Astrocyte (in vitro differentiated cells and primary cell): ENCODE data around the gene CDC45. TPM values are rescaled to one million over a fixed set of nuclear protein-coding genes. Genes with fewer than 3 reads are reported as not detected.

Experiments used
- DNase-seq: peaks from one replicate; pipeline ENCODE4 v3.0.0-alpha.2; 2010; ENCODE audit warnings: low read depth
- FAIRE-seq: peaks from 2 replicates; lab custom pipeline; 2011; peaks lifted over from hg19 to GRCh38; lab: Jason Lieb, UNC
- H2AFZ ChIP-seq: 2 replicates; pipeline ENCODE4 v1.6.0; 2012; ENCODE audit warnings: low read depth, low read length, inconsistent platforms
- H3K27ac ChIP-seq: 2 replicates; pipeline ENCODE4 v1.5.1; 2011; ENCODE audit warnings: low read depth, low read length, inconsistent platforms
- H3K27me3 ChIP-seq: 2 replicates; pipeline ENCODE4 v1.6.0; 2011; ENCODE audit warnings: low read length, inconsistent platforms; ENCODE audit not compliant: insufficient read depth
- H3K36me3 ChIP-seq: 2 replicates; pipeline ENCODE4 v1.5.1; 2011; ENCODE audit warnings: low read length, inconsistent platforms; ENCODE audit not compliant: insufficient read depth
- H3K4me1 ChIP-seq: 2 replicates; pipeline ENCODE4 v1.5.1; 2011; ENCODE audit warnings: low read length, inconsistent platforms; ENCODE audit not compliant: insufficient read depth
- H3K4me2 ChIP-seq: 2 replicates; pipeline ENCODE4 v1.6.0; 2012; ENCODE audit warnings: low read length, inconsistent platforms
- H3K4me3 ChIP-seq: 2 replicates; pipeline ENCODE4 v1.5.1; 2011; ENCODE audit warnings: low read depth, mild to moderate bottlenecking, low read length, inconsistent platforms; ENCODE audit not compliant: insufficient read depth
- H3K79me2 ChIP-seq: 2 replicates; pipeline ENCODE4 v1.6.0; 2012; ENCODE audit warnings: mild to moderate bottlenecking, low read length, inconsistent platforms; ENCODE audit not compliant: insufficient read depth
- H3K9ac ChIP-seq: 2 replicates; pipeline ENCODE4 v1.6.0; 2012; ENCODE audit warnings: mild to moderate bottlenecking, low read length, inconsistent platforms
- H3K9me3 ChIP-seq: 2 replicates; pipeline ENCODE4 v1.5.1; 2012; ENCODE audit warnings: low read depth, mild to moderate bottlenecking, low read length, inconsistent platforms; ENCODE audit not compliant: insufficient read depth
- H4K20me1 ChIP-seq: 2 replicates; pipeline ENCODE4 v1.6.0; 2012; ENCODE audit warnings: low read length, inconsistent platforms; ENCODE audit not compliant: insufficient read depth
- H3K27ac Mint-ChIP-seq: one replicate; pipeline ENCODE4 v1.8.0; 2021; ENCODE audit warnings: mild to moderate bottlenecking, mixed read lengths; ENCODE audit not compliant: unreplicated experiment
- H3K27me3 Mint-ChIP-seq: one replicate; pipeline ENCODE4 v1.8.0; 2021; ENCODE audit warnings: low read depth, mixed read lengths; ENCODE audit not compliant: unreplicated experiment
- H3K36me3 Mint-ChIP-seq: one replicate; pipeline ENCODE4 v1.8.0; 2021; ENCODE audit warnings: low read depth, mixed read lengths; ENCODE audit not compliant: unreplicated experiment
- H3K4me1 Mint-ChIP-seq: one replicate; pipeline ENCODE4 v1.8.0; 2021; ENCODE audit warnings: low read depth, mixed read lengths; ENCODE audit not compliant: unreplicated experiment
- H3K4me3 Mint-ChIP-seq: one replicate; pipeline ENCODE4 v1.8.0; 2021; ENCODE audit warnings: mild to moderate bottlenecking, moderate library complexity, mixed read lengths; ENCODE audit not compliant: unreplicated experiment
- H3K9me3 Mint-ChIP-seq: one replicate; pipeline ENCODE4 v1.8.0; 2021; ENCODE audit warnings: mild to moderate bottlenecking, mixed read lengths; ENCODE audit not compliant: unreplicated experiment
- EZH2 ChIP-seq: IDR thresholded peaks from 2 replicates; pipeline ENCODE4 v1.6.1; 2012; ENCODE audit warnings: mild to moderate bottlenecking, low read length, inconsistent platforms; ENCODE audit not compliant: insufficient read depth
- total RNA-seq: library from RNA; stranded (reverse); gene quantifications from 2 replicates; pipeline ENCODE4 v1.2.1, GENCODE V29; 2021
- TF ChIP-seq, protein P1 (sequence below): IDR thresholded peaks from 2 replicates; pipeline ENCODE4 v1.5.1; 2011; ENCODE audit warnings: low read depth, mild to moderate bottlenecking, inconsistent platforms, low read length, moderate library complexity; ENCODE audit not compliant: insufficient read depth

CDC45 gene
- total RNA-seq, 1 donor from 2014 or later = 2.1 TPM

DNA sequence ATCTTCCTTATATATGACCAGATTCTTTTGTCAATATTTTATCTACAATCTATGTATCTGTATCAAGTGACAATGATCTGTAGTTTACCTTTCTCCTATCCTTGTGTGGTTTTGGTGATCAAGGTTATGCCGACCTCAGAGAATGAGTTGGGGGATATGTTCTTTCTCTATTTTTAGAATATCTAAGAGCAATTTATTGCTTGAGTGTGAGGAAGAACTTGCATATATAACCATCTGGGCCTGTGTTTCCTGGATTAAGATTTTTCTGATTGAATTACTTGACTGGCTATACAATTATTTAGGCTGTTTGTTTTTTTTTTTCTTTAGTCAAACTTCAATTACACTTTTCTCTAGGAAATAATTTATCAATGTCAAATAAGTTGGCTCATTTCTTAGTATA lies 18.2 kb upstream of the CDC45 start:
- H3K9me3 ChIP-seq = no peaks in the 10 kb centered on the region
- H3K4me1 ChIP-seq = peaks cover 5% of the 10 kb centered on the region
- Mint-ChIP-seq H3K9me3 (no peaks in the 10 kb centered on the region), H3K4me3 (no peak overlapping the region), H3K27me3 (no peaks in the 10 kb centered on the region), H3K4me1 (peaks cover 8% of the 10 kb centered on the region), H3K36me3 (peaks cover 13% of the 10 kb centered on the region), H3K27ac (no peak overlapping the region)
- DNase-seq (no peak), FAIRE-seq (peak; percentile 17)
- H2AFZ ChIP-seq = no peak overlapping the region
- H3K27me3 ChIP-seq = no peaks in the 10 kb centered on the region
- no peak overlapping the region for H3K4me3 ChIP-seq
- H3K36me3 ChIP-seq = peaks cover 34% of the 10 kb centered on the region
- H3K9ac ChIP-seq = no peak overlapping the region
- no peak overlapping the region for H3K4me2 ChIP-seq
- H3K79me2 ChIP-seq = no peaks in the 10 kb centered on the region
- TF ChIP-seq, protein P1, sequence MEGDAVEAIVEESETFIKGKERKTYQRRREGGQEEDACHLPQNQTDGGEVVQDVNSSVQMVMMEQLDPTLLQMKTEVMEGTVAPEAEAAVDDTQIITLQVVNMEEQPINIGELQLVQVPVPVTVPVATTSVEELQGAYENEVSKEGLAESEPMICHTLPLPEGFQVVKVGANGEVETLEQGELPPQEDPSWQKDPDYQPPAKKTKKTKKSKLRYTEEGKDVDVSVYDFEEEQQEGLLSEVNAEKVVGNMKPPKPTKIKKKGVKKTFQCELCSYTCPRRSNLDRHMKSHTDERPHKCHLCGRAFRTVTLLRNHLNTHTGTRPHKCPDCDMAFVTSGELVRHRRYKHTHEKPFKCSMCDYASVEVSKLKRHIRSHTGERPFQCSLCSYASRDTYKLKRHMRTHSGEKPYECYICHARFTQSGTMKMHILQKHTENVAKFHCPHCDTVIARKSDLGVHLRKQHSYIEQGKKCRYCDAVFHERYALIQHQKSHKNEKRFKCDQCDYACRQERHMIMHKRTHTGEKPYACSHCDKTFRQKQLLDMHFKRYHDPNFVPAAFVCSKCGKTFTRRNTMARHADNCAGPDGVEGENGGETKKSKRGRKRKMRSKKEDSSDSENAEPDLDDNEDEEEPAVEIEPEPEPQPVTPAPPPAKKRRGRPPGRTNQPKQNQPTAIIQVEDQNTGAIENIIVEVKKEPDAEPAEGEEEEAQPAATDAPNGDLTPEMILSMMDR = no peak
- no peak for TF ChIP-seq EZH2
- H4K20me1 ChIP-seq = peaks cover 24% of the 10 kb centered on the region
- no peak overlapping the region for H3K27ac ChIP-seq

DNA sequence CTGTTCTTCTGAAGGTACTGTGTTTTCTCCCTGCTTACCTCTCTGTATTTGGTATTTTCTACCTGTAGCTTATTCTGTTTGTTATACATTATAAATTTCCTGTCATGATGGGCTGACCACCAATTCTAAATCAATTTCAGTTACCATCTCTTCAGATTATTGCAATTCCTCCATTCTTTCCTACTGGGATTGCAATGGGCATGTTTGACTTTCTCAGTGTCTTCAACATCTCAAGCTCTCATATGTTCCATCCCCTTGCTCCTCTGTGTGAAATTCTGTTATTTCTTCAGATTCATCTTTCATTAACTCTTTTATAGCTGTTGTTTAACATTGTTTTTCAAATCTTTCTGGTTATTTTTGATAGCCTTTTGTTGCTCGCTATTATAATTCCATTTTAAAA lies 16.7 kb upstream of the CDC45 start:
- no peaks in the 10 kb centered on the region for H3K27me3 ChIP-seq
- H3K36me3 ChIP-seq = peaks cover 34% of the 10 kb centered on the region
- TF ChIP-seq EZH2 = no peak
- TF ChIP-seq, protein P1 = no peak
- peaks cover 11% of the 10 kb centered on the region for H3K36me3 Mint-ChIP-seq
- no peak overlapping the region for H3K27ac ChIP-seq
- DNase-seq (no peak), FAIRE-seq (no peak)
- H3K9ac ChIP-seq = no peak overlapping the region
- peaks cover 8% of the 10 kb centered on the region for H3K4me1 Mint-ChIP-seq
- H3K4me2 ChIP-seq = no peak overlapping the region
- no peaks in the 10 kb centered on the region for H3K27me3 Mint-ChIP-seq
- no peaks in the 10 kb centered on the region for H3K9me3 ChIP-seq
- H3K4me3 ChIP-seq = no peak overlapping the region
- no peaks in the 10 kb centered on the region for H3K79me2 ChIP-seq
- H3K4me3 Mint-ChIP-seq = no peak overlapping the region
- H2AFZ ChIP-seq = no peak overlapping the region
- H4K20me1 ChIP-seq = peaks cover 33% of the 10 kb centered on the region
- H3K4me1 ChIP-seq = peaks cover 5% of the 10 kb centered on the region
- no peak overlapping the region for H3K27ac Mint-ChIP-seq
- H3K9me3 Mint-ChIP-seq = no peaks in the 10 kb centered on the region
